CD14-positive monocyte (primary cell): Measurements from ENCODE around the gene APOL4. TPM values are rescaled to one million over a fixed set of nuclear protein-coding genes. Genes with fewer than 3 reads are reported as not detected.
"Not testable (repeated sequence)": the region's sequence is repeated elsewhere in the genome, so short reads cannot be mapped to it uniquely, and the experiment has no call there.

Experiments
- DNase-seq, 3 donors: peaks; one replicate each; pipeline ENCODE4 v3.0.0-alpha.2; 2011 to 2022
- H2AFZ ChIP-seq: 2 replicates; pipeline ENCODE4 v1.6.0; 2012; ENCODE audit warnings: mild to moderate bottlenecking, low read depth, low read length, inconsistent platforms; ENCODE audit not compliant: insufficient read depth, poor library complexity, severe bottlenecking
- H3K27ac ChIP-seq, 2 donors: 1 replicate in 1 of 2; 2 replicates in 1 of 2; pipeline ENCODE4 v1.5.1; 2012 to 2013; ENCODE audit warnings: low read length in 2 of 2, control low read depth in 1 of 2, inconsistent platforms in 1 of 2, low read depth in 1 of 2, mild to moderate bottlenecking in 1 of 2
- H3K27me3 ChIP-seq, 2 donors: one replicate each; pipeline versions ENCODE4 v1.6.0 to v1.6.1; 2011 to 2013; ENCODE audit warnings: low read length in 2 of 2; ENCODE audit not compliant: control insufficient read depth in 2 of 2, insufficient read depth in 2 of 2
- H3K36me3 ChIP-seq, 2 donors: replicated peaks in 1 of 2; 1 replicate in 1 of 2; 2 replicates in 1 of 2; pipeline versions ENCODE4 v1.5.1 to v1.6.1; 2012 to 2013; ENCODE audit warnings: low read length in 2 of 2, control low read depth in 1 of 2, inconsistent platforms in 1 of 2, mild to moderate bottlenecking in 1 of 2; ENCODE audit not compliant: insufficient read depth in 2 of 2, control insufficient read depth in 1 of 2
- H3K4me1 ChIP-seq, 2 donors: 1 replicate in 1 of 2; 2 replicates in 1 of 2; pipeline versions ENCODE4 v1.5.1 to v1.6.1; 2012 to 2013; ENCODE audit warnings: low read length in 2 of 2, control low read depth in 1 of 2, inconsistent platforms in 1 of 2, mild to moderate bottlenecking in 1 of 2, moderate library complexity in 1 of 2; ENCODE audit not compliant: insufficient read depth in 2 of 2, control insufficient read depth in 1 of 2
- H3K4me2 ChIP-seq: replicated peaks from 2 replicates; pipeline ENCODE3; 2012; ENCODE audit warnings: low read length, moderate library complexity, mild to moderate bottlenecking; ENCODE audit not compliant: poor library complexity, severe bottlenecking; ENCODE audit errors: extremely low read depth
- H3K4me3 ChIP-seq, 3 experiments: fragments of 200-600 bp in 1 of 3; sonication (generic) in 1 of 3; replicated peaks in 1 of 3; 1 replicate in 2 of 3; 2 replicates in 1 of 3; pipeline ENCODE4 v1.5.1; 2011 to 2013; ENCODE audit warnings: low read length in 3 of 3, mild to moderate bottlenecking in 3 of 3, control low read depth in 2 of 3, low read depth in 2 of 3, inconsistent platforms in 1 of 3, moderate library complexity in 1 of 3
- H3K79me2 ChIP-seq: 2 replicates; pipeline ENCODE4 v1.6.0; 2012; ENCODE audit warnings: mild to moderate bottlenecking, control low read depth, inconsistent platforms, low read length, moderate library complexity; ENCODE audit not compliant: insufficient read depth
- H3K9ac ChIP-seq: 2 replicates; pipeline ENCODE4 v1.6.0; 2017; ENCODE audit warnings: low read length, mild to moderate bottlenecking; ENCODE audit not compliant: insufficient read depth, poor library complexity, severe bottlenecking
- H3K9me3 ChIP-seq, 2 donors: replicated peaks in 1 of 2; 1 replicate in 1 of 2; 2 replicates in 1 of 2; pipeline versions ENCODE4 v1.5.1 to v1.6.1; 2012 to 2013; ENCODE audit warnings: low read length in 2 of 2, control low read depth in 1 of 2; ENCODE audit not compliant: control insufficient read depth in 1 of 2, insufficient read depth in 1 of 2
- H4K20me1 ChIP-seq: 2 replicates; pipeline ENCODE4 v1.6.0; 2012; ENCODE audit warnings: mild to moderate bottlenecking, low read length, control low read depth, moderate library complexity; ENCODE audit not compliant: insufficient read depth
- H3K27ac Mint-ChIP-seq, 7 donors: one replicate each; pipeline ENCODE4 v1.8.0; 2020; ENCODE audit warnings: mild to moderate bottlenecking in 7 of 7, mixed read lengths in 7 of 7, moderate library complexity in 6 of 7, inconsistent platforms in 2 of 7
- H3K27me3 Mint-ChIP-seq, 3 donors: one replicate each; pipeline ENCODE4 v1.8.0; 2021 to 2022; ENCODE audit warnings: low read depth in 3 of 3, mild to moderate bottlenecking in 3 of 3, mixed read lengths in 3 of 3, moderate library complexity in 3 of 3, inconsistent platforms in 1 of 3
- H3K36me3 Mint-ChIP-seq, 2 donors: one replicate each; pipeline ENCODE4 v1.8.0; 2020; ENCODE audit warnings: mixed read lengths in 2 of 2, inconsistent platforms in 1 of 2, mild to moderate bottlenecking in 1 of 2
- H3K4me1 Mint-ChIP-seq: one replicate; pipeline ENCODE4 v1.8.0; 2020; ENCODE audit warnings: mild to moderate bottlenecking, mixed read lengths
- H3K4me3 Mint-ChIP-seq, 2 donors: one replicate each; pipeline ENCODE4 v1.8.0; 2020; ENCODE audit warnings: mild to moderate bottlenecking in 2 of 2, mixed read lengths in 2 of 2, moderate library complexity in 1 of 2
- H3K9me3 Mint-ChIP-seq, 7 donors: one replicate each; pipeline ENCODE4 v1.8.0; 2020 to 2022; ENCODE audit warnings: mixed read lengths in 7 of 7, mild to moderate bottlenecking in 6 of 7, moderate library complexity in 6 of 7, inconsistent platforms in 2 of 7
- CTCF ChIP-seq: fragments of 200-600 bp; IDR thresholded peaks from one replicate; pipeline ENCODE4 v1.8.0; 2022; ENCODE audit warnings: antibody characterized with exemption, mild to moderate bottlenecking
- WGBS: methylation state at CpG from one replicate; pipeline ENCODE4 v1.1.5; 2013; ENCODE audit warnings: missing lambda C conversion rate; ENCODE audit not compliant: insufficient coverage; 5-methylcytosine and 5-hydroxymethylcytosine counted together
- intact Hi-C, 2 donors: fragments of 100-400 bp; cut with micrococcal nuclease; formaldehyde crosslinking; loops; one replicate each; pipeline versions ENCODE4 v1.15.0 to v1.15.1; 2023
- polyA plus RNA-seq, 3 donors: library from polyadenylated mRNA; depleted of rRNA in 1 of 3; unstranded in 2 of 3; stranded (reverse) in 1 of 3; fragments of 300-500 nt in 2 of 3; fragments of >200 nt in 1 of 3; fragmentation: Illumina TruSeq in 2 of 3; gene quantifications; 1 replicate in 2 of 3; 2 replicates in 1 of 3; pipeline ENCODE4 v1.2.3, GENCODE V29; 2012 to 2021

Gene APOL4
- polyA plus RNA-seq, 3 donors = 0.51 to 1.4 (median 0.71) TPM

- peaks cover 54% of the 10 kb centered on the region for H3K4me1 Mint-ChIP-seq
- H3K4me2 ChIP-seq = peak overlapping the region; percentile 42
- H3K36me3 Mint-ChIP-seq = peaks cover 0 to 3% of the 10 kb centered on the region in 2 donors
- no peaks in the 10 kb centered on the region for H3K36me3 ChIP-seq
- no peak for TF ChIP-seq CTCF
- H3K79me2 ChIP-seq = no peaks in the 10 kb centered on the region
- H3K27me3 Mint-ChIP-seq = no peaks in the 10 kb centered on the region
- H3K27me3 ChIP-seq = no peaks in the 10 kb centered on the region
- H3K27ac Mint-ChIP-seq = no peak overlapping the region
- H3K4me3 Mint-ChIP-seq = peak overlapping the region in 1 of 2 donors; percentile 43
- no peak overlapping the region for H3K27ac ChIP-seq
- peak overlapping the region; percentile 29 for H2AFZ ChIP-seq
- H3K9me3 ChIP-seq = peaks cover 0 to 1% of the 10 kb centered on the region in 2 donors
- H3K9me3 Mint-ChIP-seq = peaks cover 0 to 7% (median 4%) of the 10 kb centered on the region in 7 donors
- DNase-seq = no peak
- intact Hi-C loops = no loop called here
- H3K4me3 ChIP-seq = peak overlapping the region in 1 of 3 experiments; percentile 40
- peak overlapping the region; percentile 4 for H3K9ac ChIP-seq
- H3K4me1 ChIP-seq = peaks cover 34 to 46% of the 10 kb centered on the region in 2 donors
- no peaks in the 10 kb centered on the region for H4K20me1 ChIP-seq
- 100% methylated on average over 4 of the region's 6 CpGs for WGBS
Observed at GRCh38 chr22:36204632-36205015, 3.0 kb upstream of the APOL4 start.

- H3K27ac ChIP-seq = no peak overlapping the region
- H2AFZ ChIP-seq = peak overlapping the region; percentile 29
- 79% methylated on average over 5 of the region's 8 CpGs for WGBS
- Mint-ChIP-seq H3K4me1 (peaks cover 49% of the 10 kb centered on the region), H3K27me3 (no peaks in the 10 kb centered on the region), H3K9me3 (peaks cover 0 to 2% (median under 1%) of the 10 kb centered on the region in 7 donors), H3K4me3 (peak overlapping the region in 1 of 2 donors; percentile 43), H3K36me3 (peaks cover 0 to 1% of the 10 kb centered on the region in 2 donors), H3K27ac (no peak overlapping the region)
- H3K27me3 ChIP-seq = no peaks in the 10 kb centered on the region
- peaks cover 29 to 41% of the 10 kb centered on the region in 2 donors for H3K4me1 ChIP-seq
- no peak for TF ChIP-seq CTCF
- DNase-seq = no peak
- peak overlapping the region; percentile 4 for H3K9ac ChIP-seq
- no peaks in the 10 kb centered on the region for H3K36me3 ChIP-seq
- peak overlapping the region in 1 of 3 experiments; percentile 40 for H3K4me3 ChIP-seq
- H3K9me3 ChIP-seq = no peaks in the 10 kb centered on the region
- H3K4me2 ChIP-seq = peak overlapping the region; percentile 42
- no peaks in the 10 kb centered on the region for H4K20me1 ChIP-seq
- no peaks in the 10 kb centered on the region for H3K79me2 ChIP-seq
- intact Hi-C loops = no loop called here
Observed at GRCh38 chr22:36204001-36204631, 2.5 kb upstream of the APOL4 start.

- H3K27ac Mint-ChIP-seq, H4K20me1 ChIP-seq, DNase-seq, H3K4me2 ChIP-seq, H3K36me3 Mint-ChIP-seq, H3K4me3 Mint-ChIP-seq, H3K9ac ChIP-seq, H3K27me3 ChIP-seq, H3K27me3 Mint-ChIP-seq, H3K36me3 ChIP-seq, H3K79me2 ChIP-seq, H3K9me3 ChIP-seq, H3K27ac ChIP-seq, H3K4me3 ChIP-seq, H2AFZ ChIP-seq, intact Hi-C loops, H3K9me3 Mint-ChIP-seq: not testable (repeated sequence)
- WGBS = 93% methylated on average over 3 of the region's 7 CpGs
- peaks cover 45% of the 10 kb centered on the region for H3K4me1 Mint-ChIP-seq
- peaks cover 25 to 35% of the 10 kb centered on the region in 2 donors for H3K4me1 ChIP-seq
Observed at GRCh38 chr22:36203441-36203840, 1.8 kb upstream of the APOL4 start.
